C4-2B (cell line): ENCODE measurements around the gene INPP4A.

ENCODE experiments used
- H3K27ac ChIP-seq: fragments of 450-650 bp; 2 replicates; pipeline ENCODE4 v1.5.1; 2017
- CTCF ChIP-seq: fragments of 450-650 bp; conservative IDR thresholded peaks from 2 replicates; pipeline ENCODE4 v1.5.1; 2017; ENCODE audit warnings: mild to moderate bottlenecking
- ZFX ChIP-seq: fragments of 450-650 bp; IDR thresholded peaks from 2 replicates; pipeline ENCODE4 v1.6.1; 2017

Gene INPP4A

GRCh38 chr2:98541489-98541888 is 96.8 kb downstream of the INPP4A start:
- TF ChIP-seq CTCF (no peak), ZFX (no peak)
- no peak overlapping the region for H3K27ac ChIP-seq

GRCh38 chr2:98541906-98542305 is 97.2 kb downstream of the INPP4A start:
- TF ChIP-seq CTCF (no peak), ZFX (no peak)
- no peak overlapping the region for H3K27ac ChIP-seq

- no peak overlapping the region for H3K27ac ChIP-seq
- no peak for TF ChIP-seq ZFX
- TF ChIP-seq CTCF: no peak
Observed at GRCh38 chr2:98543214-98543613, 98.6 kb downstream of the INPP4A start.

- no peak for TF ChIP-seq ZFX
- TF ChIP-seq CTCF: no peak
- H3K27ac ChIP-seq: no peak overlapping the region
Observed at GRCh38 chr2:98543842-98544241, 99.2 kb downstream of the INPP4A start.

- TF ChIP-seq CTCF: no peak
- TF ChIP-seq ZFX: no peak
- H3K27ac ChIP-seq: no peak overlapping the region
Observed at GRCh38 chr2:98545591-98545990, 100.9 kb downstream of the INPP4A start.

- TF ChIP-seq ZFX: no peak
- no peak for TF ChIP-seq CTCF
- no peak overlapping the region for H3K27ac ChIP-seq
Observed at GRCh38 chr2:98546186-98546585, 101.5 kb downstream of the INPP4A start.

GRCh38 chr2:98547092-98547790 is 102.6 kb downstream of the INPP4A start:
- no peak overlapping the region for H3K27ac ChIP-seq
- no peak for TF ChIP-seq ZFX
- TF ChIP-seq CTCF: no peak
